ENCODE measurements around the gene PDE2A.

The PDE2A gene

DNA sequence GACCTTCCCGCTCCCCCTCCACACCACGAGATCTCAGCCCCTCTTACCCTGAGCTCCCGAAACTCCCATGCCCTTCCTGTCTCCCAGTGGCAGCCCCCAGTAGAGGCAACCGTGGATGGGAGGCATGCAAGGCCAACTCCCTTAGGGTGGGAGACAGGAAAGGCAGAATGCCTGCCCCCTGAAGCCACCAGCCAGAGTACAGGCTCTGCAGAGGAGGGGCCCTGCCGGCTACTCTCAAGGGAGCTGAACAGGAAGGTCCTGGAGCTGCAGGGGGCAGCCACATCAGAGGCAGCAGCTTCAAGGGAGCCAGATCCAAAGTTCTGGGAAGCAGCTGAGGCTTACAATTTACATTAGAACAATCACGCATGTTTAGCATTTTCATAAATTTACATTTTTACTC, 38.3 kb downstream of the PDE2A start:
- DNase-seq (ENCODE audit: low spot score), result no peak

- DNase-seq (ENCODE audit: low spot score), result no peak
These were observed 38.8 kb downstream of the PDE2A start for GRCh38 chr11:72635309-72635915.

GRCh38 chr11:72634472-72635095, 39.6 kb downstream of the PDE2A start:
- DNase-seq (ENCODE audit: low spot score), result no peak

DNA sequence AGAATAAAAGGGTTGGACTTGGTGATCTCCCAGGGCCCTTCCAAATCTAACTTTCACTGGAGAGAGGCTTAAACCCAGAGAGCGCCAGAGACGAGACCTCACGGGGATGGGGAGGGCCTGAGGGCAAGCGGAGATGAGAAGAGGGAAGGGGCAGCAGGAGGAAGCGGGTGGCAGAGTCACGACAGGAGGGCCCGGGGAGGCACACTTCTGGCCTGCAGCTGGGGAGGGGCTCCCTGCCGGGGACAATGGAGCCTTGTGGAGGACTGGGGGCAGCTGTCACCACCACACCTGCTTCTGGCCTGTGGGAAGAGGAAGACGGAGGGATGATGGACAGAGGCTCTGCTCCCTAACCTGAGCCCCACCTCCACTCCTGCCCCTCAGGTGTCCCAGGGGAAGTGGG, 40.2 kb downstream of the PDE2A start:
- DNase-seq (ENCODE audit: low spot score), result no peak

DNA sequence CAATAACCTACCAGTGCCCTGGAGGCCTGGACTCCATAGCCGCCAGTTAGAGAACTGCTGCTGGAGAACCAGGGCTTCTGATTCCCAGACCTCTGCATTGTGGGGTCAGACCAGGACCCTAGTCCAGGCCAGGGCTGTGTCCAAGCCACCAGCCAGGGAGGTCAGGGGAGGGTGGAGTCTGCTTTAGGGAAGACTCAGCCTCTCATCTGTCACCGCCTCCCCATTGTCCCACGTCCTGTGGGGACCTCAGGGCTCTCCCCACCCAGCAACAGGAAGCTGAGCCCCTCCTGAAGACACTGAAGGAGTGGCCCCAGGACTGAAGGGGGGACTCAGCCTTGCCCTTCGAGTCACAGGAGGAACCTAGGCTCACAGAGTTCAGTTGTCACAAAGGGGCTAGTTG, 41.2 kb downstream of the PDE2A start:
- DNase-seq (ENCODE audit: low spot score), result no peak

- DNase-seq (ENCODE audit: low spot score), result no peak
These were observed 42.2 kb downstream of the PDE2A start for GRCh38 chr11:72631806-72632731.

GRCh38 chr11:72630104-72630852, 43.9 kb downstream of the PDE2A start:
- DNase-seq (ENCODE audit: low spot score), result peak; percentile 74

DNA sequence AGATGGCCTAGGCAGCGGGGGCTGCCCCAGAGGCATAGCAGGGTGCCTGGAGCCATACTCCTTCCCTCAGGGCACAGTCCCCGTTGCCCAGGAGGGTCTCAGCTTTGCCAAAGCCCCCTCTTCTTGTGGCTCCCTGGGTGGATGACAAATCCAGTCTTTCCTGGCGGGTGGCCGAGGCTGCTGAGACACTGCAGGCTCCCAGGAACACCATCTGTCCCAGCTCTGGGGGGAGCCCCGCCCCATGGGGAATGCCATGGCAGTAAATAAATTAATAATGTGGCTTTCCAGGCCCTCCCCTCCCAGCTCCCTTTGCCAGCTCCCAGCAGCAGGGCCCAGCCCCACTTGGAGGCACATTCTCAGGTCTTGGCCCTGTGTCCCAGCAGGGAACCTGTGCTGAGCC, 45.0 kb downstream of the PDE2A start:
- peak; percentile 28 for DNase-seq (ENCODE audit: low spot score)

- DNase-seq (ENCODE audit: low spot score), result peak; percentile 90
These were observed 46.5 kb downstream of the PDE2A start for GRCh38 chr11:72627594-72628281.

- no peak for DNase-seq (ENCODE audit: low spot score)
These were observed 47.7 kb downstream of the PDE2A start for GRCh38 chr11:72626414-72626936.

GRCh38 chr11:72625691-72626413, 48.4 kb downstream of the PDE2A start:
- no peak for DNase-seq (ENCODE audit: low spot score)

DNA sequence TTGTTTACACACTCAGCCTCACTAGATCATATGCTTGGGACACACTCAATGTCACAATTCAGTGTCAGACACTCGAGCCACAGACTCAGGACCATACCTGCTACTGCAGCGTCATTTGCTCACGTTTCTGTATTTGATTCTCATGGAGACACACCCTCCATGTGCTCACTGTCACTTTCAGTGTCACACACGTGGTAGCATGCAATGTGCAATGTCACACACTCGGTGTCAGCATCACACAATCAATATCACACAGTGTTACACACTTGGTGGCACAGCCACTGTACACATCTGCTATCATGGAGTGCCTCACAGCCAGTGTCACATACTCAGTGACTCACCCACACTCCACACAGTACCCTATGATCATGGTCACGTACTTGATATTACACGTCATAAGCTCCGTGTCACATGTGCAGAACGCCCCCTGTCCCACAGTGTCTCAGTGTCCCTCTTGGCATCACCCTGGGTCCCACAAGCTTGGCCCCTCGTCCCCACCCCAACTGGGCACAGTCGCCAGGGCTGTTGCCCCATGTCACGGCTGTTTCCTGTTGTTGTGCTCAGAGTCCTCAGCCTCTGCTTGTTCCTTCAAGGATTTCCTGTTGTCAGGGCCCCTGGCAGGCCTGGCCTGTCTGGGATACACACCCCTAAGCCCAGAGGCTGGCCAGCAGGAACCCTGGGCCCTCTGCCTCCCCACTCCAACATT, 49.6 kb downstream of the PDE2A start:
- DNase-seq (ENCODE audit: low spot score), result no peak

GRCh38 chr11:72623052-72623451, 51.2 kb downstream of the PDE2A start:
- no peak for DNase-seq (ENCODE audit: low spot score)

DNA sequence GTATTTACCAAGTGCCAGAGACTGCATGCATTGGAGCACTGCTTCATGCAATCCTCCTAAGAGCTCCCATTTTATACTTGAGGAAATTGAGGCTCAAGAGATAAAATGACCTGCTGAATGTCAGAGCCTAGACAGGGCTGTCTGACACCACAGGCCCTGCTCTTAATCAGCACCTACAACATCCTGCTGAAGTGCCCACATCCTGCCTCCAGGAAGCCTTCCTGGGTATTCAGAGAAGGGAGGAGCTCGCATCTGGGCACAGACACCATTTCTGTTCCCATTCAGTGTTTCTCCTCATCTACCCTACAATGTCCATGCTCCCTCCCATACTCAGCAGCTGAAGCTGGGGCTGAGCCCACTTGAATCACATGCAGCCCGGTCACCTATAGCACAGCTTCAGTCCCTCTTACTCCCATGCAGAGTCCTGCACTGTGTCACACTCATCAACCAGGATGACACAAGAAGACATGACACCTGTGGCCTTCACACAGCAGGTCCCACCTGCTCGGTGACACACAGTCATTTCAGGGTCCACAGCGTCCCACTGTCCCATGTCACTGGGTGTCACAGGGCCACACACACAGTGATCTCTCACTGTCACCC, 53.1 kb downstream of the PDE2A start:
- DNase-seq (ENCODE audit: low spot score), result no peak

GRCh38 chr11:72618803-72619202, 55.4 kb downstream of the PDE2A start:
- no peak for DNase-seq (ENCODE audit: low spot score)

GRCh38 chr11:72617080-72617762, 57.0 kb downstream of the PDE2A start:
- peak; percentile 34 for DNase-seq (ENCODE audit: low spot score)

GRCh38 chr11:72616655-72617054, 57.6 kb downstream of the PDE2A start:
- no peak for DNase-seq (ENCODE audit: low spot score)

DNA sequence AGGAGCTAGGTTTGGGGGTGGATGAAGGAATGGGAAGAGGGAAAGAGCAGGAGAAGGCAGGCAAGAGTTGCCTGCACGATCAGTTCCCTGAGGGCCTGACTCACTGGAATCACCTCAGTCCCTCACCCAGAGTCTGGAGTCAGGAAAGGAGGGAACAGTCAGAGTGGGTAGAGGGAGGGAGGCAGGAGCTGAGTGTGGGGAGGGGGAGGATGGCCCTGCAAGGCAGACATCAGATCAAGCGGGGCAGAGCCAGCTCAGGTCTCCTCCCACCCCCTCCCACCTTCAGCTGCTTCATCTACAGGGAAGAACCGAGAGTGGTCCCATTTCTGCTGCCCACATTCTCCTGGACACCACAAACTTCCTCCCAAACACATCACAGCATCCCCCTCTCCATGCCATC, 58.9 kb downstream of the PDE2A start:
- DNase-seq (ENCODE audit: low spot score), result no peak

DNA sequence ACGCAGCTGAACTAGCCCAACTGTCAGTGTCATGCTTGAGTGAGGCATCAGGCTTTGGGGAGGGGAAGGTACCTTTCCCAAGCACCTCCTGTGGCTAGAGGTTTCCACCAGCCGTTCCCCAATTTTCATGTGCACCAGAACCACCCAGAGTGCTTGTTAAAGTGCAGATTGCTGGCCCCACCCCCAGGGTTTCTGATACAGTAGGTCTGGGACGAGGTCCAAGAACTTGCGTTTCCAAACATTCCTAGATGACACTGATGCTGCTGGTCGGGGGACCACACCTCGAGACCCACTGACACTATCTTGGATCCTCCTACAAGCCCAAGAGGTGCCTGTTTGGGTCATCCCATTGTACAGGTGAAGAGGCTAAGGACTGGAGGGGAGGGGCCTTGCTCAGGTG, 59.8 kb downstream of the PDE2A start:
- no peak for DNase-seq (ENCODE audit: low spot score)

Data from pons (tissue), 1 donor.